HepG2 (cell line): ENCODE data around the gene FAIM2. TPM values are rescaled to one million over a fixed set of nuclear protein-coding genes. Genes with fewer than 3 reads are reported as not detected.

Source experiments
- ATAC-seq: fragments of 200-7000 bp; cut with Tn5 transposase; 3 replicates; pipeline ENCODE4 v1.9.1; 2020; ENCODE audit warnings: mild to moderate bottlenecking, moderate library complexity
- BruUV-seq: library from RNA; stranded (reverse); fragments of 400-500 nt; replicated peaks from 2 replicates; lab custom pipeline; 2021; lab: Mats Ljungman, UMichigan
- CTCF ChIA-PET: fragments of 300-600 bp; formaldehyde crosslinking; extraction: SDS; loops from one replicate; lab custom pipeline; 2021; ENCODE audit warnings: low total read pairs, inconsistent platforms, low intra/inter-chr PET ratio; lab: Yijun Ruan, JAX
- POLR2A ChIA-PET: fragments of 350-600 bp; sonication (Branson Sonifier 250); formaldehyde crosslinking; loops from one replicate; lab custom pipeline; 2020; ENCODE audit warnings: antibody characterized with exemption, inconsistent platforms; lab: Yijun Ruan, JAX
- DNase-seq: peaks from one replicate; pipeline ENCODE4 v3.0.0-alpha.2; 2015; ENCODE audit warnings: low spot score
- FAIRE-seq: peaks from 3 replicates; lab custom pipeline; 2011; peaks lifted over from hg19 to GRCh38; lab: Jason Lieb, UNC
- H2AFZ ChIP-seq: one replicate; pipeline ENCODE4 v1.6.1; 2011; ENCODE audit warnings: low read length, inconsistent platforms
- H3K27ac ChIP-seq: fragments of 300-600 bp; 3 replicates; pipeline ENCODE4 v1.8.0; 2011; ENCODE audit warnings: mixed run types, mild to moderate bottlenecking, mixed read lengths, low read length, inconsistent platforms; ENCODE audit not compliant: insufficient read depth; ENCODE audit errors: extremely low read length
- H3K27me3 ChIP-seq, 2 experiments: fragments of 200-600 bp in 1 of 2; 2 replicates in 1 of 2; 3 replicates in 1 of 2; pipeline versions ENCODE4 v1.6.0 to v1.8.0; 2011; ENCODE audit warnings: low read length in 2 of 2, mild to moderate bottlenecking in 2 of 2, moderate library complexity in 2 of 2, inconsistent platforms in 1 of 2; ENCODE audit not compliant: insufficient read depth in 2 of 2, control insufficient read depth in 1 of 2
- H3K36me3 ChIP-seq, 2 experiments: fragments of 200-600 bp in 1 of 2; replicated peaks in 1 of 2; 2 replicates in 1 of 2; 3 replicates in 1 of 2; pipeline versions ENCODE4 v1.5.1 to v1.8.0; 2011; ENCODE audit warnings: low read length in 2 of 2, inconsistent platforms in 1 of 2; ENCODE audit not compliant: insufficient read depth in 2 of 2, control insufficient read depth in 1 of 2
- H3K4me1 ChIP-seq: 2 replicates; pipeline ENCODE4 v1.5.1; 2012; ENCODE audit warnings: low read length, inconsistent platforms; ENCODE audit not compliant: insufficient read depth
- H3K4me2 ChIP-seq: 2 replicates; pipeline ENCODE4 v1.6.0; 2011; ENCODE audit warnings: low read depth, low read length, inconsistent platforms
- H3K4me3 ChIP-seq, 3 experiments: fragments of 200-600 bp in 1 of 3; sonication (generic), shearing (Covaris generic) in 1 of 3; replicated peaks in 1 of 3; 2 replicates each; pipeline ENCODE4 v1.5.1; 2011 to 2016; ENCODE audit warnings: low read length in 3 of 3, inconsistent platforms in 2 of 3, low read depth in 2 of 3, mild to moderate bottlenecking in 2 of 3, control low read depth in 1 of 3, mixed read lengths in 1 of 3; ENCODE audit not compliant: insufficient read depth in 1 of 3
- H3K79me2 ChIP-seq: one replicate; pipeline ENCODE4 v1.6.1; 2011; ENCODE audit warnings: low read length, inconsistent platforms; ENCODE audit not compliant: insufficient read depth
- H3K9ac ChIP-seq: 2 replicates; pipeline ENCODE4 v1.6.0; 2011; ENCODE audit warnings: mild to moderate bottlenecking, low read depth, low read length, inconsistent platforms; ENCODE audit not compliant: insufficient read depth
- H3K9me3 ChIP-seq: 2 replicates; pipeline ENCODE4 v1.5.1; 2012; ENCODE audit warnings: mild to moderate bottlenecking, low read length
- H4K20me1 ChIP-seq: 2 replicates; pipeline ENCODE4 v1.6.0; 2011; ENCODE audit warnings: inconsistent platforms, mild to moderate bottlenecking, low read length, moderate library complexity; ENCODE audit not compliant: insufficient read depth
- ATF7 ChIP-seq, 2 experiments: fragments of 450-650 bp in 1 of 2; sonication (generic) in 1 of 2; formaldehyde crosslinking in 1 of 2; IDR thresholded peaks; 2 replicates each; pipeline versions ENCODE4 v1.4.0 to v1.6.1; 2016 to 2020; ENCODE audit warnings: antibody characterized with exemption in 1 of 2, mild to moderate bottlenecking in 1 of 2, missing genetic modification reagents in 1 of 2
- CEBPB ChIP-seq: IDR thresholded peaks from 2 replicates; pipeline ENCODE4 v1.6.1; 2011; ENCODE audit warnings: low read depth, low read length, improper control_type of control experiment, borderline replicate concordance
- MAFK ChIP-seq, 2 experiments: IDR thresholded peaks in 1 of 2; conservative IDR thresholded peaks in 1 of 2; 2 replicates each; pipeline ENCODE4 v1.6.1; 2011; ENCODE audit warnings: improper control_type of control experiment in 2 of 2, low read length in 2 of 2
- PAWR ChIP-seq: sonication (generic); formaldehyde crosslinking; IDR thresholded peaks from 2 replicates; pipeline ENCODE4 v1.4.0; 2020; ENCODE audit warnings: missing genetic modification reagents, mild to moderate bottlenecking, borderline replicate concordance
- PHF21A ChIP-seq: sonication (generic); formaldehyde crosslinking; IDR thresholded peaks from 2 replicates; pipeline ENCODE4 v1.5.0; 2020; ENCODE audit warnings: mild to moderate bottlenecking, missing genetic modification reagents
- PREB ChIP-seq: sonication (generic); formaldehyde crosslinking; IDR thresholded peaks from 2 replicates; pipeline ENCODE4 v1.4.0; 2020; ENCODE audit warnings: missing genetic modification reagents
- ZBTB8A ChIP-seq: sonication (generic); formaldehyde crosslinking; IDR thresholded peaks from 2 replicates; pipeline ENCODE4 v1.4.0; 2020; ENCODE audit warnings: mild to moderate bottlenecking, low read depth, missing genetic modification reagents, borderline replicate concordance
- ZMAT5 ChIP-seq: sonication (generic); formaldehyde crosslinking; IDR thresholded peaks from 2 replicates; pipeline ENCODE4 v1.5.0; 2020; ENCODE audit warnings: mild to moderate bottlenecking, low read depth, missing genetic modification reagents, borderline replicate concordance
- ZNF615 ChIP-seq: sonication (generic); formaldehyde crosslinking; IDR thresholded peaks from 2 replicates; pipeline ENCODE4 v1.5.0; 2020; ENCODE audit warnings: mild to moderate bottlenecking, missing genetic modification reagents, borderline replicate concordance
- ZNF724P ChIP-seq: sonication (generic); formaldehyde crosslinking; IDR thresholded peaks from 2 replicates; pipeline ENCODE4 v1.8.0; 2022; ENCODE audit warnings: missing genetic modification reagents, borderline replicate concordance
- WGBS: methylation state at CpG from one replicate; pipeline ENCODE4 v1.1.6; 2017; ENCODE audit warnings: low lambda C conversion rate; 5-methylcytosine and 5-hydroxymethylcytosine counted together
- in situ Hi-C: cut with HindIII; loops from 2 replicates; pipeline ENCODE4 v1.10.0; 2017; ENCODE audit warnings: low pct_unique_long_range_greater_than_20kb; ENCODE audit not compliant: extremely low pct_ligation_motif_present
- intact Hi-C: fragments of 100-400 bp; cut with micrococcal nuclease; formaldehyde crosslinking; loops from one replicate; pipeline ENCODE4 v1.10.0; 2022; ENCODE audit not compliant: unreplicated experiment
- polyA plus RNA-seq, 8 experiments: library from polyadenylated mRNA; depleted of rRNA in 3 of 8; stranded (reverse) in 7 of 8; unstranded in 1 of 8; fragments of >200 nt; fragmentation: Illumina TruSeq in 4 of 8; extraction: Trizol in 4 of 8; gene quantifications; 2 replicates each; pipeline versions ENCODE4 v1.2.1 to v1.2.3, GENCODE V29; 2011 to 2016; ENCODE audit warnings: low read depth in 4 of 8, missing spikeins in 1 of 8, mixed read lengths in 1 of 8; ENCODE audit not compliant: insufficient read depth in 1 of 8
- total RNA-seq, 5 experiments: library from RNA; depleted of rRNA; stranded (reverse); fragments of >200 nt; fragmentation: Illumina TruSeq; extraction: Trizol; gene quantifications; 2 replicates each; pipeline ENCODE4 v1.2.3, GENCODE V29; 2016; ENCODE audit warnings: low read depth in 1 of 5
- TF ChIP-seq, protein P1 (sequence below): sonication (generic); formaldehyde crosslinking; IDR thresholded peaks from 2 replicates; pipeline ENCODE4 v1.5.1; 2020; ENCODE audit warnings: mild to moderate bottlenecking, missing genetic modification reagents, borderline replicate concordance

The FAIM2 gene
- total and polyA plus RNA-seq, 2 of the 13 experiments (the other 11 are each of a cell fraction or from before 2014, with no cell fraction given) = not detected

- H3K4me1 ChIP-seq = peaks cover 7% of the 10 kb centered on the region
- DNase-seq (no peak), FAIRE-seq (no peak), ATAC-seq (no peak)
- H3K27me3 ChIP-seq = no peaks in the 10 kb centered on the region
- H4K20me1 ChIP-seq = no peaks in the 10 kb centered on the region
- no peak overlapping the region for H3K27ac ChIP-seq
- WGBS = 24% methylated on average over 3 of the region's 3 CpGs
- BruUV-seq = no TSS peak
- no peak overlapping the region for H3K4me2 ChIP-seq
- intact Hi-C loops = no loop called here
- no peaks in the 10 kb centered on the region for H3K36me3 ChIP-seq
- in situ Hi-C loops = no loop called here
- TF ChIP-seq CEBPB (peak; percentile 47; the same call in 1 of the 2 replicates), ATF7 (IDR thresholded peaks at IDR 0.05) (peak; percentile 61; the same call in 1 of the 2 replicates), ATF7 (CRISPR knock-in tag; IDR thresholded peaks at IDR 0.05) (no peak), PHF21A (CRISPR knock-in tag) (no peak)
- H3K9ac ChIP-seq = no peak overlapping the region
- ChIA-PET CTCF (no interaction called here), POLR2A (no interaction called here)
- no peak overlapping the region for H2AFZ ChIP-seq
- H3K4me3 ChIP-seq = no peak overlapping the region
- H3K9me3 ChIP-seq = no peaks in the 10 kb centered on the region
- no peaks in the 10 kb centered on the region for H3K79me2 ChIP-seq
Measured at GRCh38 chr12:49936925-49937324, 33.2 kb upstream of the FAIM2 start.

DNA sequence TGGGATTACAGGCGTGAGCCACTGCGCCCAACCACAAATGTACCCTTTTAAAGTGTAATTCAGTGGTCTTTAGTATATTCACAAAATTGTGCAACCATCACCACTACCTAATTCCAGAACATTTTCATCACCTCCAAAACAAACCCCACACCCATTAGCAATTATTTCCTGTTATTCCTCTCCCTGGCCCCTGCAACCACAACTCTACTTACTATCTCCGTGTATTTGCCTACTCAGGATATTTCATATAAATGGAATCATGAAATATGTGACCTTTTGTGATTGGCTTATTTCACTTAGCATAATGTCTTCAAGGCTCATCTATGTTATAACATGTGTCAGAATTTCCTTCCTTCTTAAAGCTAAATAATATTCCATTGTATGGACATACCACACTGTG lies 30.8 kb upstream of the FAIM2 start:
- in situ Hi-C loops = no loop called here
- H3K9ac ChIP-seq = no peak overlapping the region
- no peaks in the 10 kb centered on the region for H3K9me3 ChIP-seq
- no peak overlapping the region for H3K4me3 ChIP-seq
- H3K27me3 ChIP-seq = peaks cover 0 to 4% of the 10 kb centered on the region in 2 experiments; a peak in 1 of 5 replicates
- ATAC-seq (no peak), DNase-seq (no peak), FAIRE-seq (no peak)
- no peaks in the 10 kb centered on the region for H4K20me1 ChIP-seq
- WGBS = 76% methylated on average over 3 of the region's 3 CpGs
- ChIA-PET POLR2A (no interaction called here), CTCF (no interaction called here)
- no peaks in the 10 kb centered on the region for H3K79me2 ChIP-seq
- no peak overlapping the region for H2AFZ ChIP-seq
- H3K4me2 ChIP-seq = no peak overlapping the region
- H3K36me3 ChIP-seq = no peaks in the 10 kb centered on the region
- no peak overlapping the region for H3K27ac ChIP-seq
- H3K4me1 ChIP-seq = peaks cover 2% of the 10 kb centered on the region
- intact Hi-C loops = no loop called here
- BruUV-seq = no TSS peak
- TF ChIP-seq ZMAT5 (no peak), ZNF724P (CRISPR knock-in tag) (no peak), ZBTB8A (CRISPR knock-in tag) (no peak), ZNF615 (no peak), MAFK (conservative IDR thresholded peaks at IDR 0.05 in 1 of 2, IDR thresholded peaks at IDR 0.05 in 1 of 2; ENCODE audit: low read length in 2 of 2) (no peak; a peak in 1 of 4 replicates), PREB (no peak), PAWR (CRISPR knock-in tag) (no peak)
- TF ChIP-seq, protein P1, sequence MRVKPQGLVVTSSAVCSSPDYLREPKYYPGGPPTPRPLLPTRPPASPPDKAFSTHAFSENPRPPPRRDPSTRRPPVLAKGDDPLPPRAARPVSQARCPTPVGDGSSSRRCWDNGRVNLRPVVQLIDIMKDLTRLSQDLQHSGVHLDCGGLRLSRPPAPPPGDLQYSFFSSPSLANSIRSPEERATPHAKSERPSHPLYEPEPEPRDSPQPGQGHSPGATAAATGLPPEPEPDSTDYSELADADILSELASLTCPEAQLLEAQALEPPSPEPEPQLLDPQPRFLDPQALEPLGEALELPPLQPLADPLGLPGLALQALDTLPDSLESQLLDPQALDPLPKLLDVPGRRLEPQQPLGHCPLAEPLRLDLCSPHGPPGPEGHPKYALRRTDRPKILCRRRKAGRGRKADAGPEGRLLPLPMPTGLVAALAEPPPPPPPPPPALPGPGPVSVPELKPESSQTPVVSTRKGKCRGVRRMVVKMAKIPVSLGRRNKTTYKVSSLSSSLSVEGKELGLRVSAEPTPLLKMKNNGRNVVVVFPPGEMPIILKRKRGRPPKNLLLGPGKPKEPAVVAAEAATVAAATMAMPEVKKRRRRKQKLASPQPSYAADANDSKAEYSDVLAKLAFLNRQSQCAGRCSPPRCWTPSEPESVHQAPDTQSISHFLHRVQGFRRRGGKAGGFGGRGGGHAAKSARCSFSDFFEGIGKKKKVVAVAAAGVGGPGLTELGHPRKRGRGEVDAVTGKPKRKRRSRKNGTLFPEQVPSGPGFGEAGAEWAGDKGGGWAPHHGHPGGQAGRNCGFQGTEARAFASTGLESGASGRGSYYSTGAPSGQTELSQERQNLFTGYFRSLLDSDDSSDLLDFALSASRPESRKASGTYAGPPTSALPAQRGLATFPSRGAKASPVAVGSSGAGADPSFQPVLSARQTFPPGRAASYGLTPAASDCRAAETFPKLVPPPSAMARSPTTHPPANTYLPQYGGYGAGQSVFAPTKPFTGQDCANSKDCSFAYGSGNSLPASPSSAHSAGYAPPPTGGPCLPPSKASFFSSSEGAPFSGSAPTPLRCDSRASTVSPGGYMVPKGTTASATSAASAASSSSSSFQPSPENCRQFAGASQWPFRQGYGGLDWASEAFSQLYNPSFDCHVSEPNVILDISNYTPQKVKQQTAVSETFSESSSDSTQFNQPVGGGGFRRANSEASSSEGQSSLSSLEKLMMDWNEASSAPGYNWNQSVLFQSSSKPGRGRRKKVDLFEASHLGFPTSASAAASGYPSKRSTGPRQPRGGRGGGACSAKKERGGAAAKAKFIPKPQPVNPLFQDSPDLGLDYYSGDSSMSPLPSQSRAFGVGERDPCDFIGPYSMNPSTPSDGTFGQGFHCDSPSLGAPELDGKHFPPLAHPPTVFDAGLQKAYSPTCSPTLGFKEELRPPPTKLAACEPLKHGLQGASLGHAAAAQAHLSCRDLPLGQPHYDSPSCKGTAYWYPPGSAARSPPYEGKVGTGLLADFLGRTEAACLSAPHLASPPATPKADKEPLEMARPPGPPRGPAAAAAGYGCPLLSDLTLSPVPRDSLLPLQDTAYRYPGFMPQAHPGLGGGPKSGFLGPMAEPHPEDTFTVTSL (CRISPR knock-in tag) = no peak
